NCI-H2227 treated with DMSO at 0.1 percent for 48 hours (cell line): Measurements from ENCODE around the gene FBXO3.
A peak's percentile ranks its signal among the peaks of the same experiment; 100 is the strongest.

Source experiments
- DNase-seq: peaks from one replicate; lab custom pipeline; 2025; lab: John Stamatoyannopoulos, UW

The FBXO3 gene

GRCh38 chr11:33701302-33702230, 72.8 kb downstream of the FBXO3 start:
- DNase-seq = peak; percentile 60

GRCh38 chr11:33700502-33701271, 73.6 kb downstream of the FBXO3 start, which contains the start of gene C11orf91:
C11orf91 (minus strand) TSS chr11:33700826; CDS start chr11:33700740, 86 bp downstream.
- peak; percentile 97 for DNase-seq

GRCh38 chr11:33700063-33700501, 74.2 kb downstream of the FBXO3 start:
- DNase-seq = no peak

GRCh38 chr11:33699515-33700062, 74.7 kb downstream of the FBXO3 start:
- no peak for DNase-seq

- DNase-seq = no peak
Measured at GRCh38 chr11:33698921-33699320, 75.4 kb downstream of the FBXO3 start.

- DNase-seq = no peak
Measured at GRCh38 chr11:33697997-33698396, 76.3 kb downstream of the FBXO3 start.

- DNase-seq = no peak
Measured at GRCh38 chr11:33696931-33697638, 77.2 kb downstream of the FBXO3 start.

GRCh38 chr11:33696411-33696810, 77.9 kb downstream of the FBXO3 start:
- no peak for DNase-seq

- no peak for DNase-seq
Measured at GRCh38 chr11:33695051-33695566, 79.2 kb downstream of the FBXO3 start.

GRCh38 chr11:33694346-33695050, 79.8 kb downstream of the FBXO3 start:
- no peak for DNase-seq

GRCh38 chr11:33692541-33692940, 81.8 kb downstream of the FBXO3 start:
- no peak for DNase-seq

- no peak for DNase-seq
Measured at GRCh38 chr11:33692013-33692504, 82.3 kb downstream of the FBXO3 start.

GRCh38 chr11:33691066-33691864, 83.1 kb downstream of the FBXO3 start:
- DNase-seq = no peak
